Measurements from ENCODE around the gene STARD3. TPM values are rescaled to one million over a fixed set of nuclear protein-coding genes. Genes with fewer than 3 reads are reported as not detected.

STARD3 gene
- total RNA-seq, 1 experiment from 2014 or later, result 75.3 TPM

- TF ChIP-seq SOX15 (CRISPR knock-in tag; IDR thresholded peaks at IDR 0.05), result no peak
- no peak for TF ChIP-seq ATF2 (CRISPR knock-in tag; IDR thresholded peaks at IDR 0.05; ENCODE audit: borderline replicate concordance, low read depth)
- no peak for TF ChIP-seq NFYB (CRISPR knock-in tag; conservative IDR thresholded peaks at IDR 0.05; ENCODE audit: low read depth)
- TF ChIP-seq, protein P1, sequence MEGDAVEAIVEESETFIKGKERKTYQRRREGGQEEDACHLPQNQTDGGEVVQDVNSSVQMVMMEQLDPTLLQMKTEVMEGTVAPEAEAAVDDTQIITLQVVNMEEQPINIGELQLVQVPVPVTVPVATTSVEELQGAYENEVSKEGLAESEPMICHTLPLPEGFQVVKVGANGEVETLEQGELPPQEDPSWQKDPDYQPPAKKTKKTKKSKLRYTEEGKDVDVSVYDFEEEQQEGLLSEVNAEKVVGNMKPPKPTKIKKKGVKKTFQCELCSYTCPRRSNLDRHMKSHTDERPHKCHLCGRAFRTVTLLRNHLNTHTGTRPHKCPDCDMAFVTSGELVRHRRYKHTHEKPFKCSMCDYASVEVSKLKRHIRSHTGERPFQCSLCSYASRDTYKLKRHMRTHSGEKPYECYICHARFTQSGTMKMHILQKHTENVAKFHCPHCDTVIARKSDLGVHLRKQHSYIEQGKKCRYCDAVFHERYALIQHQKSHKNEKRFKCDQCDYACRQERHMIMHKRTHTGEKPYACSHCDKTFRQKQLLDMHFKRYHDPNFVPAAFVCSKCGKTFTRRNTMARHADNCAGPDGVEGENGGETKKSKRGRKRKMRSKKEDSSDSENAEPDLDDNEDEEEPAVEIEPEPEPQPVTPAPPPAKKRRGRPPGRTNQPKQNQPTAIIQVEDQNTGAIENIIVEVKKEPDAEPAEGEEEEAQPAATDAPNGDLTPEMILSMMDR (IDR thresholded peaks at IDR 0.05), result no peak
- no peak for TF ChIP-seq FOXJ3 (CRISPR knock-in tag; IDR thresholded peaks at IDR 0.05; ENCODE audit: borderline replicate concordance)
- no peak for TF ChIP-seq ZNF512 (CRISPR knock-in tag; IDR thresholded peaks at IDR 0.05; ENCODE audit: borderline replicate concordance)
- TF ChIP-seq EMX1 (CRISPR knock-in tag; IDR thresholded peaks at IDR 0.05), result no peak
- TF ChIP-seq STAT6 (CRISPR knock-in tag; conservative IDR thresholded peaks at IDR 0.05; ENCODE audit: low read depth), result no peak
- no peak for TF ChIP-seq ZNF219 (CRISPR knock-in tag; IDR thresholded peaks at IDR 0.05; ENCODE audit: borderline replicate concordance)
- TF ChIP-seq ETV6 (CRISPR knock-in tag; IDR thresholded peaks at IDR 0.05), result no peak
- TF ChIP-seq, protein P2, sequence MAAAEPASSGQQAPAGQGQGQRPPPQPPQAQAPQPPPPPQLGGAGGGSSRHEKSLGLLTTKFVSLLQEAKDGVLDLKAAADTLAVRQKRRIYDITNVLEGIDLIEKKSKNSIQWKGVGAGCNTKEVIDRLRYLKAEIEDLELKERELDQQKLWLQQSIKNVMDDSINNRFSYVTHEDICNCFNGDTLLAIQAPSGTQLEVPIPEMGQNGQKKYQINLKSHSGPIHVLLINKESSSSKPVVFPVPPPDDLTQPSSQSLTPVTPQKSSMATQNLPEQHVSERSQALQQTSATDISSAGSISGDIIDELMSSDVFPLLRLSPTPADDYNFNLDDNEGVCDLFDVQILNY (CRISPR knock-in tag; IDR thresholded peaks at IDR 0.05), result no peak
- no peak for TF ChIP-seq USF2 (CRISPR knock-in tag; IDR thresholded peaks at IDR 0.05)
- TF ChIP-seq FOXK1 (CRISPR knock-in tag; IDR thresholded peaks at IDR 0.05), result peak; percentile 71; the same call in 1 of the 2 replicates
- TF ChIP-seq CREM (CRISPR knock-in tag; IDR thresholded peaks at IDR 0.05), result no peak
- TF ChIP-seq GTF2I (CRISPR knock-in tag; conservative IDR thresholded peaks at IDR 0.05), result 0 out of 2 replicates have a peak, but pooled peaks have one; percentile 26
- TF ChIP-seq, protein P3, sequence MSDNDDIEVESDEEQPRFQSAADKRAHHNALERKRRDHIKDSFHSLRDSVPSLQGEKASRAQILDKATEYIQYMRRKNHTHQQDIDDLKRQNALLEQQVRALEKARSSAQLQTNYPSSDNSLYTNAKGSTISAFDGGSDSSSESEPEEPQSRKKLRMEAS (CRISPR knock-in tag; IDR thresholded peaks at IDR 0.05), result no peak
- TF ChIP-seq ZNF232 (CRISPR knock-in tag; IDR thresholded peaks at IDR 0.05), result no peak
- TF ChIP-seq PRRX2 (CRISPR knock-in tag; IDR thresholded peaks at IDR 0.05), result no peak
Measured at GRCh38 chr17:39704821-39705551, 68.0 kb downstream of the STARD3 start (continued).
